Activated T-helper 1 cell treated with anti-CD3 and anti-CD28 coated beads, Interleukin-12 subunit alpha, Interleukin-12 subunit beta, Interleukin-2, Interleukin-4 antibody, amounts not matched to agents 30 ng/mL and 10 ng/mL and 1 ng/mL, durations not matched to agents 14 hours and 24 hours and 36 hours (primary cell): ENCODE results near the gene ZNF597. TPM values are rescaled to one million over a fixed set of nuclear protein-coding genes. Genes with fewer than 3 reads are reported as not detected.

Experiments
- DNase-seq: peaks from one replicate; pipeline ENCODE4 v3.0.0; 2021; ENCODE audit warnings: low spot score
- H3K27ac Mint-ChIP-seq: one replicate; pipeline ENCODE4 v1.8.0; 2021; ENCODE audit warnings: mild to moderate bottlenecking, mixed read lengths
- H3K27me3 Mint-ChIP-seq: one replicate; pipeline ENCODE4 v1.8.0; 2022; ENCODE audit warnings: mild to moderate bottlenecking, moderate library complexity, mixed read lengths; ENCODE audit not compliant: insufficient read depth
- H3K36me3 Mint-ChIP-seq: one replicate; pipeline ENCODE4 v1.8.0; 2021; ENCODE audit warnings: low read depth, mixed read lengths
- H3K4me1 Mint-ChIP-seq: one replicate; pipeline ENCODE4 v1.8.0; 2021; ENCODE audit warnings: low read depth, mixed read lengths
- H3K4me3 Mint-ChIP-seq: one replicate; pipeline ENCODE4 v1.8.0; 2021; ENCODE audit warnings: mild to moderate bottlenecking, moderate library complexity, mixed read lengths
- H3K9me3 Mint-ChIP-seq: one replicate; pipeline ENCODE4 v1.8.0; 2021; ENCODE audit warnings: mixed read lengths
- intact Hi-C: fragments of 100-400 bp; cut with micrococcal nuclease; formaldehyde crosslinking; loops from one replicate; pipeline ENCODE4 v1.15.1; 2024
- total RNA-seq: library from RNA; stranded (reverse); gene quantifications from 2 replicates; pipeline ENCODE4 v1.2.3, GENCODE V29; 2022

The ZNF597 gene
- total RNA-seq, 1 donor from 2014 or later = 2.6 TPM

- peaks cover 48% of the 10 kb centered on the region for H3K9me3 Mint-ChIP-seq
- H3K27ac Mint-ChIP-seq = peak overlapping the region; percentile 80
- peak overlapping the region; percentile 96 for H3K4me3 Mint-ChIP-seq
- DNase-seq = no peak
- intact Hi-C loops = loop anchor here (2.0 to 10.0 kb wide), 3 partner anchors 36 to 866 kb away; partner anchors contain the start of genes CEMP1, OR1F1 and PDPK1
- no peaks in the 10 kb centered on the region for H3K27me3 Mint-ChIP-seq
- peaks cover 7% of the 10 kb centered on the region for H3K4me1 Mint-ChIP-seq
- peaks cover 64% of the 10 kb centered on the region for H3K36me3 Mint-ChIP-seq
Measured at GRCh38 chr16:3400446-3400778, 42.9 kb downstream of the ZNF597 start.

DNA sequence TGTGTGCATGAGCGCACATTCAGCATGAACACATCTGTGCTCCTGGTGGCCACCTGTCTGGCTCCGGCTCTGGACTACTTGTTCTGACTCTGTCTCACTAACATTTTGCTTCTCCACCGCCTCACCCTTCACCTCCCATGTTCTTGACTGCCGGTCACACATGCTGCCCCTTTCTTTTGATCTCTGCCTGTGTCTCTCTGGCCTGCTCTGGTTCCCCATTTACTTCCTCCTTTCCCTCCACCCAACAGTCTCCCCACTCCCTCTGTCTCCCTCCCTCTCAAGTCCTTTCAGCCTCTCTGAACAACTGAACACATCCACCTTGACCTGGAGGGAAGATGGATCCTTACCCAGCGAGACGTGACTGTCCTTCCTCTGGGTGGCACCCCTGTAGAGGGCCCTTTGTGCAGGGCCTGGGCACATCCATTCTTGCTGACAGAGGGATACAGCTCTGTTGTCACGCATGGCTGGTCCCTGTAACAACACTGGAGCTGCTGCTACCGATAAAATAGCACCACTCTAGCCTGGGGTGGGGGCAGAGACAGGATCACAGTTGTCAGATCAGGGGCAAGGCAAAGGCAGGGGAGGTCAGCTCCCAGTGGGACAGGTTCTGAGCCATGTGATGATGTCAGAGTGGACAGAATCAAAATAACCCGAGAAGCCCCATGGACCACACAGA is 53.5 kb downstream of the ZNF597 start:
- Mint-ChIP-seq H3K9me3 (peaks cover 59% of the 10 kb centered on the region), H3K4me3 (no peak overlapping the region), H3K27ac (no peak overlapping the region), H3K4me1 (no peaks in the 10 kb centered on the region), H3K27me3 (no peaks in the 10 kb centered on the region), H3K36me3 (peaks cover 82% of the 10 kb centered on the region)
- intact Hi-C loops = no loop called here
- no peak for DNase-seq

DNA sequence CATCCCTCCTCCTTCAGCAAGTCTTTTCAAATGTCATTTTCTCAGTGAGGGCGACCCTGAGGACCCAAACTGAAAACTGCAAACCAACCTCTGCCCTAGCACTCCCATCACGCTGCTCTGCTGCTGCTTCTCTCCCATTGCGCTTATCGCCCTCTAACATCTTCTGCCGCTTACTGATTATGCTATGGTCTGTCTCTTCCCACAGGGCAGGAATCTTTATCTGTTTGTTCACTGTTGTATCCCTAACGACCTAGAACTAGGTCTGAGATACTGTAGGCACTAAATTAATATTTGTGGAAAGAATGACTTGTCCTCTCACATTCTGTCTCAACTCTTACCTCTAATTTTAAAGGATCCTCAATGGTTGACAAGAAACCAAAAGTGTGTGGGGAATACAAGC is 55.0 kb downstream of the ZNF597 start:
- Mint-ChIP-seq H3K9me3 (peaks cover 62% of the 10 kb centered on the region), H3K36me3 (peaks cover 82% of the 10 kb centered on the region)
- intact Hi-C loops = no loop called here

DNA sequence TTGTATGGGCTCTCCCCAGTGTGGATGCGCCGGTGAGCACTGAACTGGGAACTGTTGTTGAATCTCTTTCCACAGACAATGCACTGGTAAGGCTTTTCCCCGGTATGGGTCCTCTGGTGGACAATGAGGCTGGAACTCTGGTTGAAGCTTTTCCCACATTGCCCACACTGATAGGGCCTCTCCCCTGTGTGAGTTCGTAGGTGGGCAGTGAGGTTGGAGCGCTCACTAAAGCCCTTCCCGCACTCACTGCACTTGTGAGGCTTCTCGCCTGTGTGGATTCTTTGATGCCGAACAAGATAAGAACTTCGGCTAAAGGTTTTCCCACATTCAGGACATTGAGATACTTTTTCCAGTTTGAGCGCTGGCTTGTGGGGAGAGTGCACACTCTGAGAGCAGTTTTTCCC is 60.3 kb downstream of the ZNF597 start:
- Mint-ChIP-seq H3K27me3 (no peaks in the 10 kb centered on the region), H3K27ac (no peak overlapping the region), H3K4me3 (no peak overlapping the region), H3K4me1 (no peaks in the 10 kb centered on the region), H3K9me3 (peaks cover 81% of the 10 kb centered on the region), H3K36me3 (peaks cover 61% of the 10 kb centered on the region)
- intact Hi-C loops = no loop called here
- DNase-seq = no peak

More for the DNA sequence above, 55.0 kb downstream of the ZNF597 start:
- H3K4me1 Mint-ChIP-seq = no peaks in the 10 kb centered on the region
- no peaks in the 10 kb centered on the region for H3K27me3 Mint-ChIP-seq
- H3K4me3 Mint-ChIP-seq = no peak overlapping the region
- no peak overlapping the region for H3K27ac Mint-ChIP-seq
- DNase-seq = no peak

Other genes starting within 250 kb of the ZNF597 start
- gene ZNF200, start 208.3 kb downstream of the ZNF597 start, total RNA-seq = 13.6 and 15.8 TPM in 2 replicates
- not detected in 2 replicates for gene MEFV, start 186.9 kb downstream of the ZNF597 start, total RNA-seq
- 25.5 and 27.8 TPM in 2 replicates for gene ZNF263, start 160.0 kb downstream of the ZNF597 start, total RNA-seq
- gene TIGD7, start 138.1 kb downstream of the ZNF597 start, total RNA-seq = 2.0 and 3.1 TPM in 2 replicates
- 26.5 and 27.6 TPM in 2 replicates for gene ZNF75A, start 138.0 kb downstream of the ZNF597 start, total RNA-seq
- gene OR2C1, start 87.6 kb downstream of the ZNF597 start, total RNA-seq = not detected in 2 replicates
- gene ZSCAN32, start 42.5 kb downstream of the ZNF597 start, total RNA-seq = 14.3 and 19.4 TPM in 2 replicates
- gene ZNF174, start 42.3 kb downstream of the ZNF597 start, total RNA-seq = 9.9 and 10.6 TPM in 2 replicates
- 35.4 and 38.3 TPM in 2 replicates for gene NAA60, start 176 bp upstream of the ZNF597 start, total RNA-seq
- gene C16orf90, start 52.0 kb upstream of the ZNF597 start, total RNA-seq = not detected in 2 replicates
- 20.0 and 21.2 TPM in 2 replicates for gene CLUAP1, start 57.5 kb upstream of the ZNF597 start, total RNA-seq
- gene NLRC3, start 133.9 kb upstream of the ZNF597 start, total RNA-seq = 21.8 and 24.4 TPM in 2 replicates
- 10.3 and 10.8 TPM in 2 replicates for gene SLX4, start 168.1 kb upstream of the ZNF597 start, total RNA-seq
- gene DNASE1, start 211.2 kb upstream of the ZNF597 start, total RNA-seq = 10.0 and 12.5 TPM in 2 replicates